WTC11 (cell line): ENCODE results near the gene STX12.
"Not testable (repeated sequence)": the region's sequence is repeated elsewhere in the genome, so short reads cannot be mapped to it uniquely, and the experiment has no call there.

Source experiments
- ATF3 ChIP-seq: sonication (generic); formaldehyde crosslinking; conservative IDR thresholded peaks from 2 replicates; pipeline ENCODE4 v1.8.1; 2022; ENCODE audit warnings: mild to moderate bottlenecking, missing genetic modification reagents
- FOXP1 ChIP-seq: sonication (generic); formaldehyde crosslinking; IDR thresholded peaks from 2 replicates; pipeline ENCODE4 v1.8.0; 2022; ENCODE audit warnings: missing genetic modification reagents, mild to moderate bottlenecking, moderate library complexity, borderline replicate concordance
- FOXP4 ChIP-seq: sonication (generic); formaldehyde crosslinking; IDR thresholded peaks from 2 replicates; pipeline ENCODE4 v1.8.0; 2022; ENCODE audit warnings: mild to moderate bottlenecking, missing genetic modification reagents
- JAZF1 ChIP-seq: fragments of 250-450 bp; sonication (Bioruptor Pico); IDR thresholded peaks from 2 replicates; pipeline ENCODE4 v1.9.0; 2021; ENCODE audit warnings: moderate library complexity, mild to moderate bottlenecking, inconsistent platforms
- MXD4 ChIP-seq: fragments of 250-450 bp; sonication (Bioruptor Pico); IDR thresholded peaks from 2 replicates; pipeline ENCODE4 v1.8.0; 2021; ENCODE audit warnings: mild to moderate bottlenecking, moderate library complexity, borderline replicate concordance
- SMAD3 ChIP-seq: sonication (generic); formaldehyde crosslinking; IDR thresholded peaks from 2 replicates; pipeline ENCODE4 v1.8.0; 2022; ENCODE audit warnings: missing genetic modification reagents, mild to moderate bottlenecking, borderline replicate concordance
- SP1 ChIP-seq: sonication (generic); formaldehyde crosslinking; conservative IDR thresholded peaks from 2 replicates; pipeline ENCODE4 v1.8.1; 2022; ENCODE audit warnings: missing genetic modification reagents
- USF1 ChIP-seq: sonication (generic); formaldehyde crosslinking; IDR thresholded peaks from 2 replicates; pipeline ENCODE4 v1.8.0; 2022; ENCODE audit warnings: mild to moderate bottlenecking, missing genetic modification reagents
- ZNF281 ChIP-seq: sonication (generic); formaldehyde crosslinking; IDR thresholded peaks from 2 replicates; pipeline ENCODE4 v1.8.0; 2023; ENCODE audit warnings: mild to moderate bottlenecking, missing genetic modification reagents
- ZNF512 ChIP-seq: sonication (generic); formaldehyde crosslinking; IDR thresholded peaks from 2 replicates; pipeline ENCODE4 v1.8.1; 2022; ENCODE audit warnings: missing genetic modification reagents, borderline replicate concordance
- TF ChIP-seq, protein P1 (sequence below): fragments of 200-600 bp; IDR thresholded peaks from 2 replicates; pipeline ENCODE4 v1.8.0; 2022; ENCODE audit warnings: antibody characterized with exemption
- TF ChIP-seq, protein P2 (sequence below): sonication (generic); formaldehyde crosslinking; IDR thresholded peaks from 2 replicates; pipeline ENCODE4 v1.8.1; 2023; ENCODE audit warnings: mild to moderate bottlenecking, missing genetic modification reagents, moderate library complexity
- TF ChIP-seq, protein P3 (sequence below): sonication (generic); formaldehyde crosslinking; IDR thresholded peaks from 2 replicates; pipeline ENCODE4 v1.8.0; 2023; ENCODE audit warnings: missing genetic modification reagents

DNA sequence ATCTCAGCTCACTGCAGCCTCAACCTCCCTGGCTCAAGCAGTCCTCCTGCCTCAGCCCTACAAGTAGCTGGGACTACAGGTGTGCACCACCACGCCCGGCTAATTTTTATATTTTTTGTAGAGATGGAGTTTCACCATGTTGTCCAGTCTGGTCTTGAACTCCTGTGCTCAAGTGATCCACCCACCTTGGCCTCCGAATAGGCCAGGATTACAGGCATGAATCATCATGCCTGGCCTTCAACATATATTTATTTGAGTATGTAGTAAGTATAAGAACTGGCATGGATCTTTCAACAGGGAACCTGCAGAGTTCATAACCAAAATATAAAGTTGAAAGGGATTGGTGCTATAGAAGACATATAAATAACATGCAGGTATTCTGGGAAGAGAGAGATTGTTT lies 2.3 kb downstream of the STX12 start:
- TF ChIP-seq ZNF281; USF1 (CRISPR knock-in tag); MXD4 (CRISPR knock-in tag); FOXP1 (CRISPR knock-in tag); ZNF512; SP1 (CRISPR knock-in tag); ATF3 (CRISPR knock-in tag); FOXP4 (CRISPR knock-in tag); SMAD3 (CRISPR knock-in tag); JAZF1: not testable (repeated sequence)
- TF ChIP-seq, protein P1, sequence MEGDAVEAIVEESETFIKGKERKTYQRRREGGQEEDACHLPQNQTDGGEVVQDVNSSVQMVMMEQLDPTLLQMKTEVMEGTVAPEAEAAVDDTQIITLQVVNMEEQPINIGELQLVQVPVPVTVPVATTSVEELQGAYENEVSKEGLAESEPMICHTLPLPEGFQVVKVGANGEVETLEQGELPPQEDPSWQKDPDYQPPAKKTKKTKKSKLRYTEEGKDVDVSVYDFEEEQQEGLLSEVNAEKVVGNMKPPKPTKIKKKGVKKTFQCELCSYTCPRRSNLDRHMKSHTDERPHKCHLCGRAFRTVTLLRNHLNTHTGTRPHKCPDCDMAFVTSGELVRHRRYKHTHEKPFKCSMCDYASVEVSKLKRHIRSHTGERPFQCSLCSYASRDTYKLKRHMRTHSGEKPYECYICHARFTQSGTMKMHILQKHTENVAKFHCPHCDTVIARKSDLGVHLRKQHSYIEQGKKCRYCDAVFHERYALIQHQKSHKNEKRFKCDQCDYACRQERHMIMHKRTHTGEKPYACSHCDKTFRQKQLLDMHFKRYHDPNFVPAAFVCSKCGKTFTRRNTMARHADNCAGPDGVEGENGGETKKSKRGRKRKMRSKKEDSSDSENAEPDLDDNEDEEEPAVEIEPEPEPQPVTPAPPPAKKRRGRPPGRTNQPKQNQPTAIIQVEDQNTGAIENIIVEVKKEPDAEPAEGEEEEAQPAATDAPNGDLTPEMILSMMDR: not testable (repeated sequence)
- TF ChIP-seq, protein P2, sequence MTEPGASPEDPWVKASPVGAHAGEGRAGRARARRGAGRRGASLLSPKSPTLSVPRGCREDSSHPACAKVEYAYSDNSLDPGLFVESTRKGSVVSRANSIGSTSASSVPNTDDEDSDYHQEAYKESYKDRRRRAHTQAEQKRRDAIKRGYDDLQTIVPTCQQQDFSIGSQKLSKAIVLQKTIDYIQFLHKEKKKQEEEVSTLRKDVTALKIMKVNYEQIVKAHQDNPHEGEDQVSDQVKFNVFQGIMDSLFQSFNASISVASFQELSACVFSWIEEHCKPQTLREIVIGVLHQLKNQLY (CRISPR knock-in tag): not testable (repeated sequence)
- TF ChIP-seq, protein P3, sequence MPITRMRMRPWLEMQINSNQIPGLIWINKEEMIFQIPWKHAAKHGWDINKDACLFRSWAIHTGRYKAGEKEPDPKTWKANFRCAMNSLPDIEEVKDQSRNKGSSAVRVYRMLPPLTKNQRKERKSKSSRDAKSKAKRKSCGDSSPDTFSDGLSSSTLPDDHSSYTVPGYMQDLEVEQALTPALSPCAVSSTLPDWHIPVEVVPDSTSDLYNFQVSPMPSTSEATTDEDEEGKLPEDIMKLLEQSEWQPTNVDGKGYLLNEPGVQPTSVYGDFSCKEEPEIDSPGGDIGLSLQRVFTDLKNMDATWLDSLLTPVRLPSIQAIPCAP (CRISPR knock-in tag): not testable (repeated sequence)
